ENCODE data around the gene PRXL2B.

PRXL2B gene

DNA sequence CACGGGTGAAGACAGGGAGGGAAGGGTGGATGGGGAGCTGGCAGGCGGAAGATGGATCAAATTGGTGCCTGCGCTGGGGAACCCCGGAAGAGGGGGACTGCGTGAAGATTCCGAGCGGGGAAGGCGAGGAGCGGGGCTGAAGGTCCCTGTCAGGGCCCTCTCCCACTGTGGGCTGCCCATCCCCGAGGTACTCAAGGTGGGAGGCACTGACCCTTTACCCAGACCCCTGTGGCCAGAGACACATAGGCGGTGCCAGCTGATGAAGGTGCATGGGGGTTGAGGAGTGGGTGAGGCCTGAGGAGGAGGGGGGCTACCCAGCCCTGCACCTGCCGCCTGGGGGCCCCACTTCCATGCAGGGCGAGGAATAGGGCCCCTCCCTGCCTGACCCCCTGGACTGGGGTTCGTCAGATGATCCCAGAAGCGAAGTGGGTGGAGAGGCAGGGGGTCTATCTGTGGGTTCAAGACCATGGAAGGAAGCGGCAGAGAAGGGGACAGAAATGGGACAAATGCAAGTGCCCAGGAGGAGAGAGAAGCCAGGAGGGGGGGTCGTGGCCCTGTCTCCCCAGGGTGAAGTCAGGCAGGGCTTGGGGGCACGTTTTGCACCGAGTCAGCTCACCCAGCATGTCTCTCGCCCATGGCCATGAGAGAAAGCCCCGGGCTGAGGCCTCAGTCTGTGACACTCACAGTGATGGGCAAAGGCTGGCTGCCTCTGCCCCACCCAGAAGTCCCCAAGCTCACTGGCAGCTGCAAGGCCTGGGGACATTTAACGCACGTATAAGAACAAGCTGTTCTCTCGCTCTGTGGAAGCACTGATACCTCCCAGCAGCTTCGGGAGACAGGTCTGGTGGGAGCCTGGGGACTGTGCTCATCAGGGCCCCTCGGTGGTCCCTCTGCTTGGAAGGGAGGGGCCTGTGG, 53.3 kb downstream of the PRXL2B start:
- no peak for DNase-seq (ENCODE audit: low spot score)

DNA sequence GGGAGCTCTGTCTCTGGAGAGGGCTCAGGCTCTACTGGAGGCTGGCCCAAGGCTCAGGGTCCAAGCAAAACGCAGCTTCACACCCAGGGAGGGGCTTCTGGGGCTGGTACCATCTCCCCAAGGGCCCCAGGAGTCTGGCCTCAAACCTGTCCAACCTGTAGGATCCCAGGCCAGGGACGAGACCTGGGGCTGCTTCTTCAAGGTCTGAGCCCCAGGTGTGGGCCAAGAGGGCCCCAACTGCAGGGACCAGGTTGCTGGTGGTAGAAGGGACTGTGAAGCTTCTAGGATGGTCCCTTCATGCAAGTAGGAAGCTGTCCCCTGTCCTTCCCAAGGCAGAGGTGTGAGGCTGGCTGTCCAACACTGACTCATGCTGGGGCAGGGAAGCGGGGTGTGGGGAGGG, 54.0 kb downstream of the PRXL2B start:
- no peaks in the 10 kb centered on the region for H3K36me3 Mint-ChIP-seq (ENCODE audit: low read depth)
- peaks cover 16% of the 10 kb centered on the region for H3K9me3 Mint-ChIP-seq
- no peaks in the 10 kb centered on the region for H3K27me3 Mint-ChIP-seq (ENCODE audit: low read depth)
- no peak overlapping the region for H3K27ac Mint-ChIP-seq
- no peak for DNase-seq (ENCODE audit: low spot score)
- H3K4me3 Mint-ChIP-seq: no peak overlapping the region
- H3K4me1 Mint-ChIP-seq (ENCODE audit: low read depth): peaks cover 2% of the 10 kb centered on the region

More for the DNA sequence above, 53.3 kb downstream of the PRXL2B start:
- no peak overlapping the region for H3K27ac Mint-ChIP-seq
- peaks cover 16% of the 10 kb centered on the region for H3K9me3 Mint-ChIP-seq
- no peaks in the 10 kb centered on the region for H3K27me3 Mint-ChIP-seq (ENCODE audit: low read depth)
- H3K4me1 Mint-ChIP-seq (ENCODE audit: low read depth): peaks cover 2% of the 10 kb centered on the region
- no peaks in the 10 kb centered on the region for H3K36me3 Mint-ChIP-seq (ENCODE audit: low read depth)
- no peak overlapping the region for H3K4me3 Mint-ChIP-seq

Measured in T-helper 2 cell treated with Interferon-gamma antibody and Interleukin-4, amounts not matched to agents 5 μg/mL and 100 μg/mL, for 36 hours (primary cell).